ENCODE data around the gene ASB18.
A peak's percentile ranks its signal among the peaks of the same experiment; 100 is the strongest.

Gene ASB18

GRCh38 chr2:236176951-236177350 is 87.3 kb downstream of the ASB18 start:
- no peaks in the 10 kb centered on the region for H3K4me1 ChIP-seq (ENCODE audit: control insufficient read depth, low read length)
- H4K20me1 ChIP-seq (ENCODE audit: control insufficient read depth, insufficient read depth, low read depth, low read length) = no peaks in the 10 kb centered on the region
- no peaks in the 10 kb centered on the region for H3K27me3 ChIP-seq (ENCODE audit: control insufficient read depth, low read length)

DNA sequence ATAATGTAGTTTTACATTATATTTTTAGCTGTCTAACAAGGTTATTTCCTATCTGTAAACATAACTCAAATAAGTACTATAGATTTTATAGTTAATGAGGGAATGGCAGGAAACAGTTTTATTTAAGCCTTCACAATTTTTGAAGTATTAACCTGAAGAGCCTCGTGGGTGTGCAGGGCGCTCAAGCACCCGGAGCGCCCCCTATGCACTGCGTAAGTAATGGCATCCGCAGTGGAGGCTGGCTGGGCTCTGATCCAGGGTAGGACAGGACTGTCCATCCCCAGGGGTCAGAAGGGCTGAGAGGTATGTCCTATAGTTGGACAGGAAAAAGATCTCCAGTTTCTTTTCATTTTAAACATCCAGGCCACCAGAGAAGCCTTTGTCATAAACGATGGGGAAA is 87.8 kb downstream of the ASB18 start:
- Histone ChIP-seq H3F3A (ENCODE audit: control insufficient read depth, insufficient read depth) (no peaks in the 10 kb centered on the region), H3K79me2 (ENCODE audit: control insufficient read depth, low read length) (no peaks in the 10 kb centered on the region), H3K9me3 (ENCODE audit: control insufficient read depth, insufficient read depth, low read length) (no peaks in the 10 kb centered on the region), H3K4me3 (ENCODE audit: low read length) (no peak overlapping the region), H3K9me2 (replicated peaks; ENCODE audit: control insufficient read depth, low read length) (no peaks in the 10 kb centered on the region), H4K20me1 (ENCODE audit: control insufficient read depth, insufficient read depth, low read depth, low read length) (no peaks in the 10 kb centered on the region), H3K27me3 (ENCODE audit: control insufficient read depth, low read length) (no peaks in the 10 kb centered on the region), H3K4me2 (ENCODE audit: low read length) (no peak overlapping the region), H3K36me3 (ENCODE audit: control insufficient read depth, low read length) (no peaks in the 10 kb centered on the region), H3K27ac (ENCODE audit: low read depth, low read length) (no peak overlapping the region), H3K4me1 (ENCODE audit: control insufficient read depth, low read length) (no peaks in the 10 kb centered on the region)
- TF ChIP-seq CTCF (IDR thresholded peaks at IDR 0.05; ENCODE audit: low read depth, low read length, poor library complexity, severe bottlenecking) (peak; percentile 81), EZH2phosphoT487 (IDR thresholded peaks at IDR 0.05; ENCODE audit: borderline replicate concordance, low read length) (no peak)

More at GRCh38 chr2:236176951-236177350, 87.3 kb downstream of the ASB18 start:
- Histone ChIP-seq H3F3A (ENCODE audit: control insufficient read depth, insufficient read depth) (no peaks in the 10 kb centered on the region), H3K9me2 (replicated peaks; ENCODE audit: control insufficient read depth, low read length) (no peaks in the 10 kb centered on the region), H3K4me3 (ENCODE audit: low read length) (no peak overlapping the region), H3K4me2 (ENCODE audit: low read length) (no peak overlapping the region), H3K79me2 (ENCODE audit: control insufficient read depth, low read length) (no peaks in the 10 kb centered on the region), H3K36me3 (ENCODE audit: control insufficient read depth, low read length) (no peaks in the 10 kb centered on the region), H3K27ac (ENCODE audit: low read depth, low read length) (no peak overlapping the region), H3K9me3 (ENCODE audit: control insufficient read depth, insufficient read depth, low read length) (no peaks in the 10 kb centered on the region)
- no peak for TF ChIP-seq EZH2phosphoT487 (IDR thresholded peaks at IDR 0.05; ENCODE audit: borderline replicate concordance, low read length)
- TF ChIP-seq CTCF (IDR thresholded peaks at IDR 0.05; ENCODE audit: low read depth, low read length, poor library complexity, severe bottlenecking) = no peak

GRCh38 chr2:236175548-236176150 is 88.6 kb downstream of the ASB18 start:
- no peak overlapping the region for H3K4me2 ChIP-seq (ENCODE audit: low read length)
- no peaks in the 10 kb centered on the region for H3K9me2 ChIP-seq (replicated peaks; ENCODE audit: control insufficient read depth, low read length)
- no peak overlapping the region for H3K4me3 ChIP-seq (ENCODE audit: low read length)
- H3K27ac ChIP-seq (ENCODE audit: low read depth, low read length) = no peak overlapping the region
- no peaks in the 10 kb centered on the region for H3K36me3 ChIP-seq (ENCODE audit: control insufficient read depth, low read length)
- no peak for TF ChIP-seq EZH2phosphoT487 (IDR thresholded peaks at IDR 0.05; ENCODE audit: borderline replicate concordance, low read length)
- no peak for TF ChIP-seq CTCF (IDR thresholded peaks at IDR 0.05; ENCODE audit: low read depth, low read length, poor library complexity, severe bottlenecking)
- H4K20me1 ChIP-seq (ENCODE audit: control insufficient read depth, insufficient read depth, low read depth, low read length) = no peaks in the 10 kb centered on the region
- no peaks in the 10 kb centered on the region for H3K4me1 ChIP-seq (ENCODE audit: control insufficient read depth, low read length)
- no peaks in the 10 kb centered on the region for H3K79me2 ChIP-seq (ENCODE audit: control insufficient read depth, low read length)
- no peaks in the 10 kb centered on the region for H3F3A ChIP-seq (ENCODE audit: control insufficient read depth, insufficient read depth)
- H3K27me3 ChIP-seq (ENCODE audit: control insufficient read depth, low read length) = no peaks in the 10 kb centered on the region
- H3K9me3 ChIP-seq (ENCODE audit: control insufficient read depth, insufficient read depth, low read length) = no peaks in the 10 kb centered on the region
